GM12891 (cell line): ENCODE results near the gene CTBP2.

ENCODE experiments used
- POLR2A ChIP-seq: IDR thresholded peaks from 2 replicates; pipeline ENCODE4 v1.6.1; 2011; ENCODE audit warnings: low read depth, low read length, control low read depth
- POLR2AphosphoS5 ChIP-seq: IDR thresholded peaks from 2 replicates; pipeline ENCODE4 v1.6.1; 2011; ENCODE audit warnings: low read depth, low read length, control low read depth
- POU2F2 ChIP-seq: IDR thresholded peaks from 2 replicates; pipeline ENCODE4 v1.6.1; 2011; ENCODE audit warnings: low read depth, mild to moderate bottlenecking, control low read depth, low read length, moderate library complexity
- TAF1 ChIP-seq: IDR thresholded peaks from 2 replicates; pipeline ENCODE4 v1.6.1; 2011; ENCODE audit warnings: low read depth, low read length, control low read depth

DNA sequence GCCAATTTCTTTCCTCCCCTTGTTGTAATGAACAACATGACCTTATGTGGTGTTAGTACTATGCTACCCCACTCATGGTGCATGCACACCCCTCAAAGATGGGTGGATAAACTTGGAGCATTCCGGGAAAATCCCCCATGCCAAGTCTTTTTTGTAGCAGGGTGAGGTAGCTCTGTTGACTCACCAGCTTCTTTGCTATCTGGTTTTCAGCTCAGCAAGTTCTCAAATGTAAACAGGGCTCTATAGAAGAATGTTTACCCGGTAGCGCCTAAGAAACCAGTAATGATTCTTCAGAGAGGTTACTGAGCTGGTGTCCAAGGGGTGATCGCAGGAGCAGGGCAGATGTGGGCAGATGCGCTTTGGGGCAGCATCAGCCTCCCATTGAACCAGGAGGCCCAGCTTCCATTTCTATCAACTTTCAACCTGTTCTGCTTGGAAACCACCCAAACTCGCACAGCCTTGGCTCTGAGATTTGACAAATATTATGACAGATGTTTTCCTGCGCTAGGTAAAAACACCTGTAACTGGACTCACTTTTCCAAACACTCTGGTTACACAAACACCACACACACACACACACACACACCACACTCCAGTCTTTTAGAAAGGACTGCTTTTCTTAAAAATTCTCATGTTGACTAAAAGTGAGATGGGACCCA, 130.7 kb downstream of the CTBP2 start:
- TF ChIP-seq POLR2A (no peak), POLR2AphosphoS5 (no peak), POU2F2 (no peak), TAF1 (no peak)
